Measurements from ENCODE around the gene PDE6H. TPM values are rescaled to one million over a fixed set of nuclear protein-coding genes. Genes with fewer than 3 reads are reported as not detected.

PDE6H gene
- total RNA-seq, 1 experiment from 2014 or later = not detected

GRCh38 chr12:14953752-14954151 lies 19.1 kb upstream of the PDE6H start:
- Histone ChIP-seq H4K20me1 (ENCODE audit: insufficient read depth, low read depth, low read length) (peaks cover 19% of the 10 kb centered on the region; the same call in 1 of the 2 replicates), H3K27me3 (ENCODE audit: low read length) (no peaks in the 10 kb centered on the region), H3K9me2 (replicated peaks; ENCODE audit: insufficient read depth, low read length) (no peaks in the 10 kb centered on the region), H3K4me2 (ENCODE audit: low read depth, low read length, poor library complexity, severe bottlenecking) (peak overlapping the region; percentile 44), H3K36me3 (ENCODE audit: insufficient read depth, low read length) (peaks cover 47% of the 10 kb centered on the region), H3K79me2 (ENCODE audit: low read length) (peaks cover 94% of the 10 kb centered on the region), H3K27ac (ENCODE audit: low read length) (peak overlapping the region; percentile 93), H3K9ac (ENCODE audit: low read length) (no peak overlapping the region; the same call in 1 of the 2 replicates), H3K9me3 (ENCODE audit: low read length) (no peaks in the 10 kb centered on the region), H2AFZ (ENCODE audit: low read length) (no peak overlapping the region), H3K4me3 (ENCODE audit: low read length) (peak overlapping the region; percentile 13; the same call in 1 of the 2 replicates), H3K4me1 (ENCODE audit: low read length) (peaks cover 100% of the 10 kb centered on the region)
- DNase-seq = no peak

- Histone ChIP-seq H3K9ac (ENCODE audit: low read length) (no peak overlapping the region), H3K9me2 (replicated peaks; ENCODE audit: insufficient read depth, low read length) (no peaks in the 10 kb centered on the region), H3K27ac (ENCODE audit: low read length) (peak overlapping the region; percentile 93), H3K4me1 (ENCODE audit: low read length) (peaks cover 100% of the 10 kb centered on the region), H3K27me3 (ENCODE audit: low read length) (no peaks in the 10 kb centered on the region), H3K9me3 (ENCODE audit: low read length) (no peaks in the 10 kb centered on the region), H4K20me1 (ENCODE audit: insufficient read depth, low read depth, low read length) (peaks cover 19% of the 10 kb centered on the region; the same call in 1 of the 2 replicates), H3K4me2 (ENCODE audit: low read depth, low read length, poor library complexity, severe bottlenecking) (peak overlapping the region; percentile 44), H2AFZ (ENCODE audit: low read length) (no peak overlapping the region), H3K79me2 (ENCODE audit: low read length) (peaks cover 99% of the 10 kb centered on the region), H3K36me3 (ENCODE audit: insufficient read depth, low read length) (peaks cover 44% of the 10 kb centered on the region), H3K4me3 (ENCODE audit: low read length) (peak overlapping the region; percentile 13; the same call in 1 of the 2 replicates)
- no peak for DNase-seq
Measured at GRCh38 chr12:14954269-14954668, 18.6 kb upstream of the PDE6H start.

- no peaks in the 10 kb centered on the region for H3K9me2 ChIP-seq (replicated peaks; ENCODE audit: insufficient read depth, low read length)
- H3K4me3 ChIP-seq (ENCODE audit: low read length) = peak overlapping the region; percentile 39; the same call in 1 of the 2 replicates
- no peaks in the 10 kb centered on the region for H3K9me3 ChIP-seq (ENCODE audit: low read length)
- no peaks in the 10 kb centered on the region for H3K27me3 ChIP-seq (ENCODE audit: low read length)
- peaks cover 99% of the 10 kb centered on the region for H3K79me2 ChIP-seq (ENCODE audit: low read length)
- peak overlapping the region; percentile 96 for H3K27ac ChIP-seq (ENCODE audit: low read length)
- H3K36me3 ChIP-seq (ENCODE audit: insufficient read depth, low read length) = peaks cover 24% of the 10 kb centered on the region
- peak overlapping the region; percentile 41 for H3K9ac ChIP-seq (ENCODE audit: low read length)
- H4K20me1 ChIP-seq (ENCODE audit: insufficient read depth, low read depth, low read length) = peaks cover 14% of the 10 kb centered on the region; the same call in 1 of the 2 replicates
- no peak overlapping the region for H2AFZ ChIP-seq (ENCODE audit: low read length)
- H3K4me2 ChIP-seq (ENCODE audit: low read depth, low read length, poor library complexity, severe bottlenecking) = peak overlapping the region; percentile 84
- H3K4me1 ChIP-seq (ENCODE audit: low read length) = peaks cover 91% of the 10 kb centered on the region
- peak; percentile 71 for DNase-seq
Measured at GRCh38 chr12:14956024-14956891, 16.6 kb upstream of the PDE6H start.

- H3K4me1 ChIP-seq (ENCODE audit: low read length) = peaks cover 89% of the 10 kb centered on the region
- H4K20me1 ChIP-seq (ENCODE audit: insufficient read depth, low read depth, low read length) = peaks cover 14% of the 10 kb centered on the region; the same call in 1 of the 2 replicates
- peak overlapping the region; percentile 41 for H3K9ac ChIP-seq (ENCODE audit: low read length)
- H3K4me2 ChIP-seq (ENCODE audit: low read depth, low read length, poor library complexity, severe bottlenecking) = peak overlapping the region; percentile 84
- peak overlapping the region; percentile 96 for H3K27ac ChIP-seq (ENCODE audit: low read length)
- no peaks in the 10 kb centered on the region for H3K9me2 ChIP-seq (replicated peaks; ENCODE audit: insufficient read depth, low read length)
- no peaks in the 10 kb centered on the region for H3K9me3 ChIP-seq (ENCODE audit: low read length)
- H3K4me3 ChIP-seq (ENCODE audit: low read length) = peak overlapping the region; percentile 39
- H2AFZ ChIP-seq (ENCODE audit: low read length) = no peak overlapping the region
- no peak for DNase-seq
- H3K27me3 ChIP-seq (ENCODE audit: low read length) = no peaks in the 10 kb centered on the region
- peaks cover 93% of the 10 kb centered on the region for H3K79me2 ChIP-seq (ENCODE audit: low read length)
- peaks cover 18% of the 10 kb centered on the region for H3K36me3 ChIP-seq (ENCODE audit: insufficient read depth, low read length)
Measured at GRCh38 chr12:14956905-14957304, 15.9 kb upstream of the PDE6H start.

- H3K9ac ChIP-seq (ENCODE audit: low read length) = peak overlapping the region; percentile 88
- peaks cover 85% of the 10 kb centered on the region for H3K79me2 ChIP-seq (ENCODE audit: low read length)
- H3K9me2 ChIP-seq (replicated peaks; ENCODE audit: insufficient read depth, low read length) = no peaks in the 10 kb centered on the region
- H3K27ac ChIP-seq (ENCODE audit: low read length) = peak overlapping the region; percentile 96
- H3K36me3 ChIP-seq (ENCODE audit: insufficient read depth, low read length) = peaks cover 17% of the 10 kb centered on the region
- peak overlapping the region; percentile 87 for H3K4me3 ChIP-seq (ENCODE audit: low read length)
- H3K27me3 ChIP-seq (ENCODE audit: low read length) = no peaks in the 10 kb centered on the region
- DNase-seq = peak; percentile 60
- H4K20me1 ChIP-seq (ENCODE audit: insufficient read depth, low read depth, low read length) = peaks cover 10% of the 10 kb centered on the region; the same call in 1 of the 2 replicates
- H3K4me1 ChIP-seq (ENCODE audit: low read length) = peaks cover 89% of the 10 kb centered on the region
- H2AFZ ChIP-seq (ENCODE audit: low read length) = no peak overlapping the region
- H3K9me3 ChIP-seq (ENCODE audit: low read length) = no peaks in the 10 kb centered on the region
- H3K4me2 ChIP-seq (ENCODE audit: low read depth, low read length, poor library complexity, severe bottlenecking) = peak overlapping the region; percentile 84
Measured at GRCh38 chr12:14957551-14958168, 15.2 kb upstream of the PDE6H start.

- H3K4me2 ChIP-seq (ENCODE audit: low read depth, low read length, poor library complexity, severe bottlenecking) = peak overlapping the region; percentile 84
- DNase-seq = no peak
- no peaks in the 10 kb centered on the region for H3K27me3 ChIP-seq (ENCODE audit: low read length)
- peaks cover 9% of the 10 kb centered on the region; the same call in 1 of the 2 replicates for H4K20me1 ChIP-seq (ENCODE audit: insufficient read depth, low read depth, low read length)
- H3K36me3 ChIP-seq (ENCODE audit: insufficient read depth, low read length) = peaks cover 17% of the 10 kb centered on the region
- H3K9ac ChIP-seq (ENCODE audit: low read length) = peak overlapping the region; percentile 88
- H2AFZ ChIP-seq (ENCODE audit: low read length) = no peak overlapping the region
- H3K27ac ChIP-seq (ENCODE audit: low read length) = peak overlapping the region; percentile 96
- no peaks in the 10 kb centered on the region for H3K9me2 ChIP-seq (replicated peaks; ENCODE audit: insufficient read depth, low read length)
- H3K79me2 ChIP-seq (ENCODE audit: low read length) = peaks cover 76% of the 10 kb centered on the region
- H3K4me3 ChIP-seq (ENCODE audit: low read length) = peak overlapping the region; percentile 87
- peaks cover 89% of the 10 kb centered on the region for H3K4me1 ChIP-seq (ENCODE audit: low read length)
- no peaks in the 10 kb centered on the region for H3K9me3 ChIP-seq (ENCODE audit: low read length)
Measured at GRCh38 chr12:14958361-14959125, 14.3 kb upstream of the PDE6H start.

- H3K4me3 ChIP-seq (ENCODE audit: low read length) = peak overlapping the region; percentile 87
- peak overlapping the region; percentile 84 for H3K4me2 ChIP-seq (ENCODE audit: low read depth, low read length, poor library complexity, severe bottlenecking)
- H3K9me2 ChIP-seq (replicated peaks; ENCODE audit: insufficient read depth, low read length) = no peaks in the 10 kb centered on the region
- no peaks in the 10 kb centered on the region for H3K27me3 ChIP-seq (ENCODE audit: low read length)
- no peak overlapping the region for H2AFZ ChIP-seq (ENCODE audit: low read length)
- DNase-seq = no peak
- peaks cover 71% of the 10 kb centered on the region for H3K79me2 ChIP-seq (ENCODE audit: low read length)
- H3K9me3 ChIP-seq (ENCODE audit: low read length) = no peaks in the 10 kb centered on the region
- peaks cover 88% of the 10 kb centered on the region for H3K4me1 ChIP-seq (ENCODE audit: low read length)
- H4K20me1 ChIP-seq (ENCODE audit: insufficient read depth, low read depth, low read length) = peaks cover 6% of the 10 kb centered on the region; the same call in 1 of the 2 replicates
- peaks cover 17% of the 10 kb centered on the region for H3K36me3 ChIP-seq (ENCODE audit: insufficient read depth, low read length)
- H3K9ac ChIP-seq (ENCODE audit: low read length) = peak overlapping the region; percentile 88
- H3K27ac ChIP-seq (ENCODE audit: low read length) = peak overlapping the region; percentile 96
Measured at GRCh38 chr12:14959126-14959440, 13.8 kb upstream of the PDE6H start.
